Measurements from ENCODE around the gene LYSET.
"Not testable (repeated sequence)": the region's sequence is repeated elsewhere in the genome, so short reads cannot be mapped to it uniquely, and the experiment has no call there.

The LYSET gene

DNA sequence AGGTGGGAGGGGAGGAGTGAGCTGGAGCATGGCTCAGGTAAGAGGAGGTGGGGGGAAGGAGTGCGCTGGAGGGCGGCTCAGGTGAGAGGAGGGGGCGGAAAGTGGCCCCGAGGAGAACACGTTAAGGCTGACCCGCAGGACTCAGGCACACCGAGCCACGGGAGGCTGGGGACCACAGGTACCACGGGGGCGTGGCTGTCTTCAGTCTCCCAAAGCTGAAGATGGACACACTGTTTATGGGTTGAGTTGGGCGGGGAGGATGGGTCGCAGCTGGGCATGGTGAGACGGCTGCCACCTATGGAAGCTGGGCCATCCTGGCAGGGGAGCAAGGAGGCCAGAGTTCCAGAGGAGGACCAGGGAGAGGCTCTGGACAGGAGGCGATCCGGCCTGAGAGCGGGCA lies 45.4 kb downstream of the LYSET start:
- DNase-seq = no peak

DNA sequence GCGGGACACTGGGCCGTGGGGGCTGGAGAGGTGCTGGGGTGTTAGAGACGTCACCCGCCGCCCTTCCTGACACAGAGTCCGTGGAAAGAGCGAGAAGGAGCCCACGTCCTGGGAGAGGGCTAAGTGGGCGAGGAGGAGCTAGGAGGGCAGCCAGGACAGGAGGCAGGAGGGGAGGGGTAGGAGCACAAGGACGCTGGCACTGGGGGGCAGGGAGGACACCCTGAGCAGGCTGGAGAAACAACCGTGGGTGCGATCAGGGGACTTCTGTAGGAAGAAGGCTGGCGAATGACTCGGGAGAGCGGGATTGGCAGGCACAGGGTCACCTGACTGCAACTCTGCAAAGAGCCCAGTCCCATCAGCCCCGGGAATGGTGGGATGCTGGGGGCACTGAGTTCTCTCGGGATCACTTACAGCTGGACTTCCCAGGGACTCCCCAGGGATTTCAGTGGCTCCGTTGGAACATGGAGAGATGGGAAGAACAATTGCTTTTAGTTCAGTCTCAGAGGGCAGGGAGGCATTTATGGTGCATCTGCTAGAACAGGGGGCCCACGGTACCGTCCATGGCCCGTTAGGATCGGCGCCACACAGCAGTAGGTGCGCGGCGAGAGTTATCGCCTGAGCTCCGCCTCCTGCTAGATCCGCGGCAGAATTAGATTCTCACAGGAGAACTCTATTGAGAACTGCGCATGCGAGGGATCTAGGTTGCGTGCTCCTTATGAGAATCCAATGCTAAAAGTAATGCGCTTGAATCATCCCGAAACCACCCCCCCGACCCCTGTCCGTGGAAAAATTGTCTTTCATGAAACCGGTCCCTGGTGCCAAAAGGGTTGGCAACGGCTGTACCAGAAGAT lies 46.2 kb downstream of the LYSET start:
- DNase-seq = peak; percentile 4

DNA sequence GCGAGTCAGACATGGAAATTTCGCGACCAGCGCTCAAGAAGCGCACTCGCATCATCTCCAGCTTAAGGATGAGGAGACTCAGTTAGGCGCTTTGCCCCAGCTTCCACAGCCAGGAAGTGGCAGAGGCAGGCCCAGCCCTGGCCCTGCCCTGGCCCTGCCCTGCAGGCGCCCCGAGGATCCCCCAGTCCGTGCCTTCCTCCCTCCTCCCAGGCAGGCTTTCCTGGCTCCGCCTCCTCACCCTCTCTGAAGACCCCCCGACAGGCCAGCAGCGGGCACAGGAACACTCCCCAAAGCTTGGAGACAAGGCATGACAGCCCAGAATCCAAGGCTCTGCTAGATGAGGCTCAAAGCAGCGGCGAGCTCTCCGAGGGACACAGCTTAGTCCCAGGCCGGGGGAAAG lies 47.0 kb downstream of the LYSET start:
- no peak for DNase-seq

DNA sequence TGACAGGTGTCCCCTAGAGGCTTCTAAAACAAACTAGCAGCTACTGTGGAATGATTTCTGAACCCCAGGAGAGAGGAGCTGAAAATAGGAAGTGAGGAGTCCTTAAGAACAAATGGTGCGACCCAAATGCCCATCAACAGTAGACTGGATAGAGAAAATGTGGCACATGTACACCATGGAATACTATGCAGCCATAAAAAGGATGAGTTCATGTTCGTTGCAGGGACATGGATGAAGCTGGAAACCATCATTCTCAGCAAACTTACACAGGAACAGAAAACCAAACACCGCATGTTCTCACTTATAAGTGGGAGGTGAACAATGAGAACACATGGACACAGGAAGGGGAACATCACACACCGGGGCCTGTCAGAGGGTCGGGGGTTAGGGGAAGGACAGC lies 48.0 kb downstream of the LYSET start:
- not testable (repeated sequence) for DNase-seq

DNA sequence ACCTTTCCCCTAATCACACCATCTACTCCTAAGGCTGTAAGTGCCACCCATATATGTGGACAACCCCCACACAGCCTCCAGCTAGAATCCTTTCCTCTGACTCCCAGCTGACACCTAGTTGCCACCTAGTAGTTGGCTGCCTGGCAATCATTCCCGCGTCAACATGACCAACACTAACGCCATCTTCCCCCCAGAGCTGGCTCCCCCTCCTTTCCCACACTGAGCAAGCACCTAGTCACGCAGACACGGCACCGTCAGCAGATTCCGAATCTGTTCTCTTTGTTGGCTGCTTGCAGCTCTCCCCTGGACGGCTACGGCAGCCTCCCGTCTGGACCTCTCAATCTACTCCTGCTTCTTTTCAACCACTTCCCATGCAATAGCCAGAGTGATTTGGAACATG lies 49.7 kb downstream of the LYSET start:
- DNase-seq = no peak

Measured in midbrain (tissue), 1 donor.